Progenitor cell of endocrine pancreas (in vitro differentiated cells): ENCODE data around the gene NUP188. TPM values are rescaled to one million over a fixed set of nuclear protein-coding genes. Genes with fewer than 3 reads are reported as not detected.

Experiments
- DNase-seq: peaks from one replicate; pipeline ENCODE4 v3.0.0; 2021; ENCODE audit warnings: low spot score; ENCODE audit not compliant: unreplicated experiment
- H3K27ac Mint-ChIP-seq: 2 replicates; pipeline ENCODE4 v1.8.0; 2021; ENCODE audit warnings: mild to moderate bottlenecking, moderate library complexity, mixed read lengths
- H3K27me3 Mint-ChIP-seq: 2 replicates; pipeline ENCODE4 v1.8.0; 2021; ENCODE audit warnings: mixed read lengths
- H3K36me3 Mint-ChIP-seq: 2 replicates; pipeline ENCODE4 v1.8.0; 2022; ENCODE audit warnings: mixed read lengths; ENCODE audit not compliant: insufficient read depth
- H3K4me1 Mint-ChIP-seq: 2 replicates; pipeline ENCODE4 v1.8.0; 2021; ENCODE audit warnings: low read depth, mixed read lengths
- H3K4me3 Mint-ChIP-seq: 2 replicates; pipeline ENCODE4 v1.8.0; 2021; ENCODE audit warnings: low read depth, mild to moderate bottlenecking, moderate library complexity, mixed read lengths
- H3K9me3 Mint-ChIP-seq: 2 replicates; pipeline ENCODE4 v1.8.0; 2021; ENCODE audit warnings: low read depth, mixed read lengths
- total RNA-seq: library from RNA; stranded (reverse); gene quantifications from 2 replicates; pipeline ENCODE4 v1.2.1, GENCODE V29; 2021
- TF ChIP-seq, protein P1 (sequence below): fragments of 200-600 bp; sonication (generic); IDR thresholded peaks from one replicate; pipeline ENCODE4 v1.5.0; 2021; ENCODE audit warnings: antibody characterized with exemption, mild to moderate bottlenecking; ENCODE audit not compliant: unreplicated experiment

NUP188 gene
- total RNA-seq, 1 donor from 2014 or later: 74.8 TPM

DNA sequence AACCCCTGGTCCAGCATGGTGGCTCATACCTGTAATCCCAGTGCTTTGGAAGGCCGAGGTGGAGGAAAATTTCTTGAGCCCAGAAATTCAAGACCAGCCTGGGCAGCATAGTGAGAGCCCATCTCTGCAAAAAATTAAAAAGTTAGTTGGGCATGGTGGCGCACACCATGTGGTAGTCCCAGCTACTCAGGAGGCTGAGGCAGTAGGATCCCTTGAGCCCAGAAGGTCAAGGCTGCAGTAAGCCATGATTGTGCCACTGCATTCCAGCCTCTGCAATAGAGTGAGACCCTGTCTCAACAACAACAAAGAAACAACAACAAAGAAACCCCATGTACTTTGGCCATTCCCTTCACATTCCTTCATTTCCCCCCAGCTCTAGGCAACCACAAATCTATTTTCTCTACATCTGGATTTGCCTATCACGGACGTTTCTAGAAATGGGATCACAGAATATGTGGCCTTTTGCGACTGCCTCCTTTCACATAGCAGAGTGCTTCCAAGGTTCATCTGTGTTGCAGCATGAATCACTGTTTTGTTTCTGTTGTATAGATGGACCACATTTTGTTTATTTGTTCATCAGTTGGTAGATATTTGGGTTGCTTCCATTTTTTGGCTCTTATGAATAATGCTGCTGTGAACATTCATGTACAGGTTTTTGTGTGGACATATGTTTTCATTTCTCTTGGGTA is 106.8 kb downstream of the NUP188 start:
- H3K9me3 Mint-ChIP-seq: no peaks in the 10 kb centered on the region
- TF ChIP-seq, protein P1, sequence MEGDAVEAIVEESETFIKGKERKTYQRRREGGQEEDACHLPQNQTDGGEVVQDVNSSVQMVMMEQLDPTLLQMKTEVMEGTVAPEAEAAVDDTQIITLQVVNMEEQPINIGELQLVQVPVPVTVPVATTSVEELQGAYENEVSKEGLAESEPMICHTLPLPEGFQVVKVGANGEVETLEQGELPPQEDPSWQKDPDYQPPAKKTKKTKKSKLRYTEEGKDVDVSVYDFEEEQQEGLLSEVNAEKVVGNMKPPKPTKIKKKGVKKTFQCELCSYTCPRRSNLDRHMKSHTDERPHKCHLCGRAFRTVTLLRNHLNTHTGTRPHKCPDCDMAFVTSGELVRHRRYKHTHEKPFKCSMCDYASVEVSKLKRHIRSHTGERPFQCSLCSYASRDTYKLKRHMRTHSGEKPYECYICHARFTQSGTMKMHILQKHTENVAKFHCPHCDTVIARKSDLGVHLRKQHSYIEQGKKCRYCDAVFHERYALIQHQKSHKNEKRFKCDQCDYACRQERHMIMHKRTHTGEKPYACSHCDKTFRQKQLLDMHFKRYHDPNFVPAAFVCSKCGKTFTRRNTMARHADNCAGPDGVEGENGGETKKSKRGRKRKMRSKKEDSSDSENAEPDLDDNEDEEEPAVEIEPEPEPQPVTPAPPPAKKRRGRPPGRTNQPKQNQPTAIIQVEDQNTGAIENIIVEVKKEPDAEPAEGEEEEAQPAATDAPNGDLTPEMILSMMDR: no peak
- H3K4me3 Mint-ChIP-seq: no peak overlapping the region
- DNase-seq: no peak
- H3K27ac Mint-ChIP-seq: peak overlapping the region; percentile 66
- H3K27me3 Mint-ChIP-seq: no peaks in the 10 kb centered on the region
- no peaks in the 10 kb centered on the region for H3K4me1 Mint-ChIP-seq
- H3K36me3 Mint-ChIP-seq: peaks cover 2% of the 10 kb centered on the region

Other genes with a start within 250 kb of the NUP188 start
- 20.0 and 20.2 TPM in 2 replicates for gene PKN3, start 245.2 kb upstream of the NUP188 start, total RNA-seq
- gene ZDHHC12, start 223.6 kb upstream of the NUP188 start, total RNA-seq: 33.7 TPM in 2 replicates
- 38.4 and 42.2 TPM in 2 replicates for gene ZER1, start 175.8 kb upstream of the NUP188 start, total RNA-seq
- 36.1 and 36.2 TPM in 2 replicates for gene TBC1D13, start 160.4 kb upstream of the NUP188 start, total RNA-seq
- gene ENDOG, start 129.2 kb upstream of the NUP188 start, total RNA-seq: 14.7 and 18.0 TPM in 2 replicates
- 47.5 and 57.9 TPM in 2 replicates for gene SPOUT1, start 117.9 kb upstream of the NUP188 start, total RNA-seq
- gene KYAT1, start 65.7 kb upstream of the NUP188 start, total RNA-seq: 11.5 and 11.7 TPM in 2 replicates
- 38.2 and 38.8 TPM in 2 replicates for gene LRRC8A, start 65.6 kb upstream of the NUP188 start, total RNA-seq
- 19.9 and 21.3 TPM in 2 replicates for gene PHYHD1, start 26.7 kb upstream of the NUP188 start, total RNA-seq
- gene DOLK, start 96 bp upstream of the NUP188 start, total RNA-seq: 15.5 and 16.3 TPM in 2 replicates
- 182 and 183 TPM in 2 replicates for gene SH3GLB2, start 80.6 kb downstream of the NUP188 start, total RNA-seq
- 42.6 and 45.4 TPM in 2 replicates for gene MIGA2, start 88.9 kb downstream of the NUP188 start, total RNA-seq
- 29.1 and 29.3 TPM in 2 replicates for gene DOLPP1, start 133.4 kb downstream of the NUP188 start, total RNA-seq
- 19.0 and 20.5 TPM in 2 replicates for gene CRAT, start 163.1 kb downstream of the NUP188 start, total RNA-seq
- gene PTPA, start 163.7 kb downstream of the NUP188 start, total RNA-seq: 135 and 145 TPM in 2 replicates
- gene IER5L, start 230.6 kb downstream of the NUP188 start, total RNA-seq: 21.8 and 22.6 TPM in 2 replicates